Mesendoderm (in vitro differentiated cells): ENCODE results near the gene EEPD1.

Experiments used
- DNase-seq: peaks from one replicate; pipeline ENCODE4 v3.0.0; 2013
- H2AK5ac ChIP-seq: 2 replicates; pipeline ENCODE4 v1.6.1; 2013; ENCODE audit warnings: low read length, inconsistent platforms
- H2BK120ac ChIP-seq: 2 replicates; pipeline ENCODE4 v1.6.1; 2013; ENCODE audit warnings: low read depth, mild to moderate bottlenecking, low read length, moderate library complexity, mixed read lengths
- H2BK15ac ChIP-seq: replicated peaks from 2 replicates; pipeline ENCODE4 v1.6.1; 2013; ENCODE audit warnings: low read depth, mild to moderate bottlenecking, moderate library complexity
- H2BK5ac ChIP-seq: 2 replicates; pipeline ENCODE4 v1.6.1; 2013; ENCODE audit warnings: low read length, inconsistent platforms
- H3K18ac ChIP-seq: 2 replicates; pipeline ENCODE4 v1.6.1; 2013; ENCODE audit warnings: mild to moderate bottlenecking, low read length, mixed read lengths
- H3K23ac ChIP-seq: one replicate; pipeline ENCODE4 v1.6.1; 2013; ENCODE audit warnings: low read length
- H3K27ac ChIP-seq: 2 replicates; pipeline ENCODE4 v1.5.1; 2013; ENCODE audit warnings: low read depth, mild to moderate bottlenecking, inconsistent platforms, low read length, moderate library complexity
- H3K27me3 ChIP-seq: 2 replicates; pipeline ENCODE4 v1.6.1; 2013; ENCODE audit warnings: low read length, control low read depth, mild to moderate bottlenecking, inconsistent platforms; ENCODE audit not compliant: insufficient read depth, poor library complexity
- H3K36me3 ChIP-seq: 2 replicates; pipeline ENCODE4 v1.6.1; 2013; ENCODE audit warnings: low read length, inconsistent platforms; ENCODE audit not compliant: control insufficient read depth, insufficient read depth
- H3K4ac ChIP-seq: one replicate; pipeline ENCODE4 v1.6.1; 2013; ENCODE audit warnings: low read depth, mild to moderate bottlenecking, low read length, moderate library complexity
- H3K4me1 ChIP-seq: 2 replicates; pipeline ENCODE4 v1.6.1; 2013; ENCODE audit warnings: low read depth, low read length, inconsistent platforms; ENCODE audit not compliant: control insufficient read depth
- H3K4me2 ChIP-seq: 2 replicates; pipeline ENCODE4 v1.6.1; 2013; ENCODE audit warnings: low read length
- H3K4me3 ChIP-seq: 2 replicates; pipeline ENCODE4 v1.5.1; 2013; ENCODE audit warnings: mild to moderate bottlenecking, low read length
- H3K56ac ChIP-seq: one replicate; pipeline ENCODE4 v1.6.1; 2013; ENCODE audit warnings: low read length
- H3K79me1 ChIP-seq: 2 replicates; pipeline ENCODE4 v1.6.1; 2013; ENCODE audit warnings: low read length, inconsistent platforms
- H3K79me2 ChIP-seq: 2 replicates; pipeline ENCODE4 v1.6.1; 2013; ENCODE audit warnings: mild to moderate bottlenecking, low read length; ENCODE audit not compliant: control insufficient read depth, insufficient read depth
- H3K9ac ChIP-seq: 2 replicates; pipeline ENCODE4 v1.6.1; 2013; ENCODE audit warnings: low read length, inconsistent platforms
- H4K5ac ChIP-seq: one replicate; pipeline ENCODE4 v1.6.1; 2013; ENCODE audit warnings: low read length
- H4K8ac ChIP-seq: one replicate; pipeline ENCODE4 v1.6.1; 2013; ENCODE audit warnings: low read depth, mild to moderate bottlenecking, control low read depth, low read length, moderate library complexity
- WGBS: extraction: QIAGEN DNeasy Blood & Tissue Kit; methylation state at CpG from one replicate; pipeline ENCODE4 v1.1.7; 2013; ENCODE audit warnings: low lambda C conversion rate, missing lambda C conversion rate; ENCODE audit not compliant: insufficient coverage; ENCODE audit errors: extremely low coverage; 5-methylcytosine and 5-hydroxymethylcytosine counted together

Gene EEPD1

GRCh38 chr7:36155811-36156361 lies 2.8 kb downstream of the EEPD1 start:
- Histone ChIP-seq H3K36me3 (no peaks in the 10 kb centered on the region), H3K4ac (no peak overlapping the region), H3K56ac (no peak overlapping the region), H3K18ac (no peak overlapping the region), H3K9ac (no peak overlapping the region), H3K4me1 (no peaks in the 10 kb centered on the region), H2AK5ac (no peak overlapping the region), H3K79me1 (no peaks in the 10 kb centered on the region), H3K23ac (no peak overlapping the region), H2BK5ac (no peak overlapping the region), H3K4me3 (no peak overlapping the region), H2BK15ac (no peak overlapping the region), H3K79me2 (no peaks in the 10 kb centered on the region), H3K27me3 (no peaks in the 10 kb centered on the region), H3K27ac (no peak overlapping the region), H3K4me2 (no peak overlapping the region), H4K8ac (no peak overlapping the region), H2BK120ac (no peak overlapping the region), H4K5ac (no peak overlapping the region)
- WGBS, result no CpG with 5 or more reads among the region's 12 CpGs
- DNase-seq, result peak; percentile 40

GRCh38 chr7:36157527-36158320 lies 4.7 kb downstream of the EEPD1 start:
- Histone ChIP-seq H3K4me2 (no peak overlapping the region), H3K79me2 (no peaks in the 10 kb centered on the region), H3K56ac (no peak overlapping the region), H3K4ac (no peak overlapping the region), H3K36me3 (no peaks in the 10 kb centered on the region), H3K27ac (no peak overlapping the region), H4K8ac (no peak overlapping the region), H4K5ac (no peak overlapping the region), H2BK5ac (no peak overlapping the region), H3K18ac (no peak overlapping the region), H2BK120ac (no peak overlapping the region), H3K9ac (no peak overlapping the region), H3K79me1 (no peaks in the 10 kb centered on the region), H2BK15ac (no peak overlapping the region), H3K4me1 (no peaks in the 10 kb centered on the region), H3K23ac (no peak overlapping the region), H2AK5ac (no peak overlapping the region), H3K4me3 (no peak overlapping the region), H3K27me3 (no peaks in the 10 kb centered on the region)
- DNase-seq, result no peak
- WGBS, result no CpG with 5 or more reads among the region's 9 CpGs

GRCh38 chr7:36158321-36158605 lies 5.2 kb downstream of the EEPD1 start:
- Histone ChIP-seq H3K36me3 (no peaks in the 10 kb centered on the region), H3K23ac (no peak overlapping the region), H4K8ac (no peak overlapping the region), H2BK5ac (no peak overlapping the region), H3K4me1 (no peaks in the 10 kb centered on the region), H3K27ac (no peak overlapping the region), H2AK5ac (no peak overlapping the region), H3K4me3 (no peak overlapping the region), H3K27me3 (no peaks in the 10 kb centered on the region), H2BK15ac (no peak overlapping the region), H3K4ac (no peak overlapping the region), H3K56ac (no peak overlapping the region), H2BK120ac (no peak overlapping the region), H3K79me2 (no peaks in the 10 kb centered on the region), H3K18ac (no peak overlapping the region), H3K4me2 (no peak overlapping the region), H3K79me1 (no peaks in the 10 kb centered on the region), H4K5ac (no peak overlapping the region), H3K9ac (no peak overlapping the region)
- DNase-seq, result peak; percentile 16
- no CpG with 5 or more reads among the region's 2 CpGs for WGBS

- no peak overlapping the region for H3K56ac ChIP-seq
- no peak overlapping the region for H2AK5ac ChIP-seq
- no peak overlapping the region for H4K8ac ChIP-seq
- no peak overlapping the region for H2BK15ac ChIP-seq
- no peaks in the 10 kb centered on the region for H3K4me1 ChIP-seq
- no peaks in the 10 kb centered on the region for H3K27me3 ChIP-seq
- H2BK120ac ChIP-seq, result no peak overlapping the region
- WGBS, result 100% methylated on average over 1 of the region's 3 CpGs
- no peaks in the 10 kb centered on the region for H3K79me1 ChIP-seq
- H3K4ac ChIP-seq, result no peak overlapping the region
- no peak overlapping the region for H3K18ac ChIP-seq
- no peak overlapping the region for H3K23ac ChIP-seq
- no peak overlapping the region for H2BK5ac ChIP-seq
- no peaks in the 10 kb centered on the region for H3K79me2 ChIP-seq
- H3K36me3 ChIP-seq, result no peaks in the 10 kb centered on the region
- no peak for DNase-seq
- no peak overlapping the region for H4K5ac ChIP-seq
- H3K9ac ChIP-seq, result no peak overlapping the region
- no peak overlapping the region for H3K4me2 ChIP-seq
- H3K27ac ChIP-seq, result no peak overlapping the region
- no peak overlapping the region for H3K4me3 ChIP-seq
These were observed 6.6 kb downstream of the EEPD1 start for GRCh38 chr7:36159618-36160017.

- Histone ChIP-seq H3K36me3 (no peaks in the 10 kb centered on the region), H3K23ac (no peak overlapping the region), H2BK5ac (no peak overlapping the region), H3K4me2 (no peak overlapping the region), H4K8ac (no peak overlapping the region), H3K18ac (no peak overlapping the region), H3K56ac (no peak overlapping the region), H2BK15ac (no peak overlapping the region), H3K79me2 (no peaks in the 10 kb centered on the region), H3K27ac (no peak overlapping the region), H3K27me3 (no peaks in the 10 kb centered on the region), H4K5ac (no peak overlapping the region), H3K4me1 (no peaks in the 10 kb centered on the region), H2AK5ac (no peak overlapping the region), H3K9ac (no peak overlapping the region), H3K4ac (no peak overlapping the region), H3K4me3 (no peak overlapping the region), H2BK120ac (no peak overlapping the region), H3K79me1 (no peaks in the 10 kb centered on the region)
- no CpG with 5 or more reads among the region's 5 CpGs for WGBS
- no peak for DNase-seq
These were observed 7.3 kb downstream of the EEPD1 start for GRCh38 chr7:36160313-36160712.

GRCh38 chr7:36161996-36162395 lies 8.9 kb downstream of the EEPD1 start:
- DNase-seq, result peak; percentile 54
- Histone ChIP-seq H4K8ac (no peak overlapping the region), H3K27ac (no peak overlapping the region), H2AK5ac (no peak overlapping the region), H3K27me3 (no peaks in the 10 kb centered on the region), H2BK15ac (no peak overlapping the region), H3K23ac (no peak overlapping the region), H2BK120ac (no peak overlapping the region), H3K79me2 (no peaks in the 10 kb centered on the region), H3K4me3 (no peak overlapping the region), H3K9ac (no peak overlapping the region), H3K56ac (no peak overlapping the region), H2BK5ac (no peak overlapping the region), H3K79me1 (no peaks in the 10 kb centered on the region), H3K36me3 (no peaks in the 10 kb centered on the region), H3K4ac (no peak overlapping the region), H3K4me1 (no peaks in the 10 kb centered on the region), H3K18ac (no peak overlapping the region), H4K5ac (no peak overlapping the region), H3K4me2 (no peak overlapping the region)
- no CpG with 5 or more reads among the region's 1 CpG for WGBS
